K562 (cell line): ENCODE measurements around the gene FBXO10. TPM values are rescaled to one million over a fixed set of nuclear protein-coding genes. Genes with fewer than 3 reads are reported as not detected.

Experiments used
- BCL6 ChIP-seq: fragments of 250-450 bp; sonication (Bioruptor Pico); IDR thresholded peaks from 2 replicates; pipeline ENCODE4 v1.4.0; 2020
- ETV5 ChIP-seq: sonication (generic); formaldehyde crosslinking; IDR thresholded peaks from 2 replicates; pipeline ENCODE4 v1.4.0; 2020; ENCODE audit warnings: low read depth, mild to moderate bottlenecking, missing genetic modification reagents
- FIP1L1 ChIP-seq: fragments of 200-400 bp; formaldehyde crosslinking; IDR thresholded peaks from 2 replicates; pipeline ENCODE4 v1.6.1; 2018; ENCODE audit warnings: mild to moderate bottlenecking, low read depth, low read length; ENCODE audit not compliant: poor library complexity, severe bottlenecking
- HOXB6 ChIP-seq: fragments of 250-450 bp; sonication (Bioruptor Pico); IDR thresholded peaks from 2 replicates; pipeline ENCODE4 v1.5.1; 2022; ENCODE audit warnings: mild to moderate bottlenecking, borderline replicate concordance
- HSF4 ChIP-seq: fragments of 250-450 bp; sonication (Bioruptor Pico); IDR thresholded peaks from 2 replicates; pipeline ENCODE4 v2.1.2; 2022; ENCODE audit warnings: mild to moderate bottlenecking, moderate library complexity, borderline replicate concordance
- KLF16 ChIP-seq: IDR thresholded peaks from 2 replicates; pipeline ENCODE4 v1.6.1; 2016; ENCODE audit warnings: antibody characterized with exemption
- LCOR ChIP-seq: sonication (generic); formaldehyde crosslinking; IDR thresholded peaks from 2 replicates; pipeline ENCODE4 v1.8.0; 2022; ENCODE audit warnings: mild to moderate bottlenecking, missing genetic modification reagents
- POLR2AphosphoS2 ChIP-seq: IDR thresholded peaks from 2 replicates; pipeline ENCODE4 v1.6.1; 2012; ENCODE audit warnings: low read length, improper control_type of control experiment
- RAD51 ChIP-seq: fragments of 450-650 bp; IDR thresholded peaks from 2 replicates; pipeline ENCODE4 v1.7.1; 2016; ENCODE audit warnings: low read depth, mild to moderate bottlenecking, borderline replicate concordance
- SMARCB1 ChIP-seq: IDR thresholded peaks from 2 replicates; pipeline ENCODE4 v1.6.1; 2011; ENCODE audit warnings: improper control_type of control experiment, low read depth; ENCODE audit not compliant: insufficient read length
- ZBTB17 ChIP-seq: fragments of 450-650 bp; formaldehyde crosslinking; IDR thresholded peaks from 2 replicates; pipeline ENCODE4 v1.4.0; 2020; ENCODE audit warnings: mild to moderate bottlenecking
- ZNF165 ChIP-seq: fragments of 250-450 bp; sonication (Bioruptor Pico); IDR thresholded peaks from 2 replicates; pipeline ENCODE4 v1.4.0; 2020; ENCODE audit warnings: borderline replicate concordance
- ZZZ3 ChIP-seq: fragments of 450-650 bp; IDR thresholded peaks from 2 replicates; pipeline ENCODE4 v1.6.1; 2016; ENCODE audit warnings: antibody characterized with exemption, mild to moderate bottlenecking, moderate library complexity
- polyA plus RNA-seq, 8 experiments: library from polyadenylated mRNA; depleted of rRNA in 4 of 8; stranded (reverse) in 5 of 8; unstranded in 3 of 8; fragments of >200 nt; fragmentation: Nextera tagmentation in 2 of 8; fragmentation: Illumina TruSeq in 1 of 8; extraction: Ambion mirVana in 2 of 8; extraction: Trizol in 1 of 8; gene quantifications; 2 replicates each; pipeline versions ENCODE4 v1.2.1 to v1.2.3, GENCODE V29; 2011 to 2014; ENCODE audit warnings: inconsistent platforms in 1 of 8, missing spikeins in 1 of 8
- total RNA-seq, 7 experiments: library from RNA; depleted of rRNA in 6 of 7; stranded (reverse); fragments of >200 nt in 6 of 7; fragmentation: Illumina TruSeq in 2 of 7; extraction: Trizol in 2 of 7; gene quantifications; 2 replicates each; pipeline versions ENCODE4 v1.2.1 to v1.2.3, GENCODE V29; 2011 to 2021; ENCODE audit warnings: low replicate concordance in 1 of 7
- TF ChIP-seq, protein P1 (sequence below): fragments of 250-450 bp; sonication (Bioruptor Pico); IDR thresholded peaks from 2 replicates; pipeline ENCODE4 v1.4.0; 2020; ENCODE audit warnings: mild to moderate bottlenecking, moderate library complexity, borderline replicate concordance
- TF ChIP-seq, protein P2 (sequence below): sonication (generic); formaldehyde crosslinking; IDR thresholded peaks from 2 replicates; pipeline ENCODE4 v1.8.0; 2023; ENCODE audit warnings: missing genetic modification reagents, mild to moderate bottlenecking, borderline replicate concordance
- TF ChIP-seq, protein P3 (sequence below): fragments of 250-450 bp; sonication (Bioruptor Pico); IDR thresholded peaks from 2 replicates; pipeline ENCODE4 v1.4.0; 2020; ENCODE audit warnings: mild to moderate bottlenecking
- TF ChIP-seq, protein P4 (sequence below): sonication (generic); formaldehyde crosslinking; IDR thresholded peaks from 2 replicates; pipeline ENCODE4 v1.8.0; 2023; ENCODE audit warnings: mild to moderate bottlenecking, missing genetic modification reagents

FBXO10 gene
- total and polyA plus RNA-seq, 9 of the 15 experiments (the other 6 are each of a cell fraction or from before 2014, with no cell fraction given), result 0.84 to 9.9 (median 6.0) TPM

DNA sequence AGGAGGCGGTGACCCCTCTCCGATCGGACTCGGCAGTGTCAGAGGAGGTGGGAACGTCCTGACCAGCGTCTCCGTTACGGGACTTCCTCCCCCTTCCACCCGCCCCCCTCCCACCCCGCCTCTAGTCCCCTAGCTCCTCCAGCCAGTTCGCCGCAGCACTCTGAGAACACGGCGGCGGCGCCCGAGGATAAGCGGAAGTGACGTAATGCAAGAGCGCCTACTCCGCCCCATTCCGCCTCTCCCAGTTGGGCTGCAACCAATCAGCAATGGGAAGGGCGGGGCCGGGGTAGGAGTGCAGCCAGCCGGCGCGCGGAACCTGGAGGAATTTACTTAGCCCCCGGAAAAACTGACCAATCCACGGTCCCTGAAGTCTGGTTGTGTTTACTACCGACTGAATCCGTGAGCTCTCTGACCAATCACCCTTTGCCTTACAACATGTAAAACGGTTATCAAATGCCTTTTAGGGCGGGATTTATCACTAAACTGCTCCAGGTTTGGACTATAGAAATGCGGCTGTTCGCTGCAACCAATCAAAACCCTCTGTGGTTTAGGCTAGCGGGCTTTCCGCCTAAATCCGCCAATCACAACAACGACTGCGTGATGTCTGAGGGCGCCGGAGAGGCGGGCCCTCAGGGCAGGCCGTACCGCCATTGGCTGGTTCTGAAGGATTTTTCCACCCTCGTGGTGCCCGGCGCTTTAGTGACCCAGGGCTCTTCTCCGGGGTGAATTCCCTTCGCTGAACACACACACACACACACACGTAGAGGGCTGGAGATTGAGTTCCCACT is 110.7 kb downstream of the FBXO10 start, which contains the start of gene ZBTB5 (continued):
- TF ChIP-seq, protein P1, sequence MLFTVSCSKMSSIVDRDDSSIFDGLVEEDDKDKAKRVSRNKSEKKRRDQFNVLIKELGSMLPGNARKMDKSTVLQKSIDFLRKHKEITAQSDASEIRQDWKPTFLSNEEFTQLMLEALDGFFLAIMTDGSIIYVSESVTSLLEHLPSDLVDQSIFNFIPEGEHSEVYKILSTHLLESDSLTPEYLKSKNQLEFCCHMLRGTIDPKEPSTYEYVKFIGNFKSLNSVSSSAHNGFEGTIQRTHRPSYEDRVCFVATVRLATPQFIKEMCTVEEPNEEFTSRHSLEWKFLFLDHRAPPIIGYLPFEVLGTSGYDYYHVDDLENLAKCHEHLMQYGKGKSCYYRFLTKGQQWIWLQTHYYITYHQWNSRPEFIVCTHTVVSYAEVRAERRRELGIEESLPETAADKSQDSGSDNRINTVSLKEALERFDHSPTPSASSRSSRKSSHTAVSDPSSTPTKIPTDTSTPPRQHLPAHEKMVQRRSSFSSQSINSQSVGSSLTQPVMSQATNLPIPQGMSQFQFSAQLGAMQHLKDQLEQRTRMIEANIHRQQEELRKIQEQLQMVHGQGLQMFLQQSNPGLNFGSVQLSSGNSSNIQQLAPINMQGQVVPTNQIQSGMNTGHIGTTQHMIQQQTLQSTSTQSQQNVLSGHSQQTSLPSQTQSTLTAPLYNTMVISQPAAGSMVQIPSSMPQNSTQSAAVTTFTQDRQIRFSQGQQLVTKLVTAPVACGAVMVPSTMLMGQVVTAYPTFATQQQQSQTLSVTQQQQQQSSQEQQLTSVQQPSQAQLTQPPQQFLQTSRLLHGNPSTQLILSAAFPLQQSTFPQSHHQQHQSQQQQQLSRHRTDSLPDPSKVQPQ (CRISPR knock-in tag), result no peak
- peak; percentile 79 for TF ChIP-seq LCOR (CRISPR knock-in tag)
- TF ChIP-seq RAD51, result peak; percentile 51; the same call in 1 of the 2 replicates
- TF ChIP-seq ZBTB17 (CRISPR knock-in tag), result no peak
- no peak for TF ChIP-seq ZZZ3
- 0 out of 2 replicates have a peak, but pooled peaks have one; percentile 14 for TF ChIP-seq ETV5 (CRISPR knock-in tag)
- no peak for TF ChIP-seq HSF4 (CRISPR knock-in tag)
- no peak for TF ChIP-seq BCL6 (CRISPR knock-in tag)
- TF ChIP-seq, protein P2, sequence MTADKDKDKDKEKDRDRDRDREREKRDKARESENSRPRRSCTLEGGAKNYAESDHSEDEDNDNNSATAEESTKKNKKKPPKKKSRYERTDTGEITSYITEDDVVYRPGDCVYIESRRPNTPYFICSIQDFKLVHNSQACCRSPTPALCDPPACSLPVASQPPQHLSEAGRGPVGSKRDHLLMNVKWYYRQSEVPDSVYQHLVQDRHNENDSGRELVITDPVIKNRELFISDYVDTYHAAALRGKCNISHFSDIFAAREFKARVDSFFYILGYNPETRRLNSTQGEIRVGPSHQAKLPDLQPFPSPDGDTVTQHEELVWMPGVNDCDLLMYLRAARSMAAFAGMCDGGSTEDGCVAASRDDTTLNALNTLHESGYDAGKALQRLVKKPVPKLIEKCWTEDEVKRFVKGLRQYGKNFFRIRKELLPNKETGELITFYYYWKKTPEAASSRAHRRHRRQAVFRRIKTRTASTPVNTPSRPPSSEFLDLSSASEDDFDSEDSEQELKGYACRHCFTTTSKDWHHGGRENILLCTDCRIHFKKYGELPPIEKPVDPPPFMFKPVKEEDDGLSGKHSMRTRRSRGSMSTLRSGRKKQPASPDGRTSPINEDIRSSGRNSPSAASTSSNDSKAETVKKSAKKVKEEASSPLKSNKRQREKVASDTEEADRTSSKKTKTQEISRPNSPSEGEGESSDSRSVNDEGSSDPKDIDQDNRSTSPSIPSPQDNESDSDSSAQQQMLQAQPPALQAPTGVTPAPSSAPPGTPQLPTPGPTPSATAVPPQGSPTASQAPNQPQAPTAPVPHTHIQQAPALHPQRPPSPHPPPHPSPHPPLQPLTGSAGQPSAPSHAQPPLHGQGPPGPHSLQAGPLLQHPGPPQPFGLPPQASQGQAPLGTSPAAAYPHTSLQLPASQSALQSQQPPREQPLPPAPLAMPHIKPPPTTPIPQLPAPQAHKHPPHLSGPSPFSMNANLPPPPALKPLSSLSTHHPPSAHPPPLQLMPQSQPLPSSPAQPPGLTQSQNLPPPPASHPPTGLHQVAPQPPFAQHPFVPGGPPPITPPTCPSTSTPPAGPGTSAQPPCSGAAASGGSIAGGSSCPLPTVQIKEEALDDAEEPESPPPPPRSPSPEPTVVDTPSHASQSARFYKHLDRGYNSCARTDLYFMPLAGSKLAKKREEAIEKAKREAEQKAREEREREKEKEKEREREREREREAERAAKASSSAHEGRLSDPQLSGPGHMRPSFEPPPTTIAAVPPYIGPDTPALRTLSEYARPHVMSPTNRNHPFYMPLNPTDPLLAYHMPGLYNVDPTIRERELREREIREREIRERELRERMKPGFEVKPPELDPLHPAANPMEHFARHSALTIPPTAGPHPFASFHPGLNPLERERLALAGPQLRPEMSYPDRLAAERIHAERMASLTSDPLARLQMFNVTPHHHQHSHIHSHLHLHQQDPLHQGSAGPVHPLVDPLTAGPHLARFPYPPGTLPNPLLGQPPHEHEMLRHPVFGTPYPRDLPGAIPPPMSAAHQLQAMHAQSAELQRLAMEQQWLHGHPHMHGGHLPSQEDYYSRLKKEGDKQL (CRISPR knock-in tag), result no peak
- no peak for TF ChIP-seq FIP1L1
- no peak for TF ChIP-seq KLF16
- no peak for TF ChIP-seq SMARCB1
- TF ChIP-seq ZNF165 (CRISPR knock-in tag), result no peak
- TF ChIP-seq POLR2AphosphoS2, result peak; percentile 65; the same call in 1 of the 2 replicates
- TF ChIP-seq, protein P3, sequence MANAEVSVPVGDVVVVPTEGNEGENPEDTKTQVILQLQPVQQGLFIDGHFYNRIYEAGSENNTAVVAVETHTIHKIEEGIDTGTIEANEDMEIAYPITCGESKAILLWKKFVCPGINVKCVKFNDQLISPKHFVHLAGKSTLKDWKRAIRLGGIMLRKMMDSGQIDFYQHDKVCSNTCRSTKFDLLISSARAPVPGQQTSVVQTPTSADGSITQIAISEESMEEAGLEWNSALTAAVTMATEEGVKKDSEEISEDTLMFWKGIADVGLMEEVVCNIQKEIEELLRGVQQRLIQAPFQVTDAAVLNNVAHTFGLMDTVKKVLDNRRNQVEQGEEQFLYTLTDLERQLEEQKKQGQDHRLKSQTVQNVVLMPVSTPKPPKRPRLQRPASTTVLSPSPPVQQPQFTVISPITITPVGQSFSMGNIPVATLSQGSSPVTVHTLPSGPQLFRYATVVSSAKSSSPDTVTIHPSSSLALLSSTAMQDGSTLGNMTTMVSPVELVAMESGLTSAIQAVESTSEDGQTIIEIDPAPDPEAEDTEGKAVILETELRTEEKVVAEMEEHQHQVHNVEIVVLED (CRISPR knock-in tag), result no peak
- TF ChIP-seq, protein P4, sequence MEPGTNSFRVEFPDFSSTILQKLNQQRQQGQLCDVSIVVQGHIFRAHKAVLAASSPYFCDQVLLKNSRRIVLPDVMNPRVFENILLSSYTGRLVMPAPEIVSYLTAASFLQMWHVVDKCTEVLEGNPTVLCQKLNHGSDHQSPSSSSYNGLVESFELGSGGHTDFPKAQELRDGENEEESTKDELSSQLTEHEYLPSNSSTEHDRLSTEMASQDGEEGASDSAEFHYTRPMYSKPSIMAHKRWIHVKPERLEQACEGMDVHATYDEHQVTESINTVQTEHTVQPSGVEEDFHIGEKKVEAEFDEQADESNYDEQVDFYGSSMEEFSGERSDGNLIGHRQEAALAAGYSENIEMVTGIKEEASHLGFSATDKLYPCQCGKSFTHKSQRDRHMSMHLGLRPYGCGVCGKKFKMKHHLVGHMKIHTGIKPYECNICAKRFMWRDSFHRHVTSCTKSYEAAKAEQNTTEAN (CRISPR knock-in tag), result no peak
- no peak for TF ChIP-seq HOXB6
